ENCODE results near the gene DNMT3A. TPM values are rescaled to one million over a fixed set of nuclear protein-coding genes. Genes with fewer than 3 reads are reported as not detected.

DNMT3A gene
- total and polyA plus RNA-seq, 2 of the 8 experiments (the other 6 are each of a cell fraction or from before 2014, with no cell fraction given), result 33.6 to 178 TPM

GRCh38 chr2:25252291-25253152, 89.2 kb downstream of the DNMT3A start (continued):
- TF ChIP-seq SIN3A (conservative IDR thresholded peaks at IDR 0.05 in 1 of 2, IDR thresholded peaks at IDR 0.05 in 1 of 2; ENCODE audit: low read depth in 1 of 2, low read length in 2 of 2) (0 out of 4 replicates have a peak, but pooled peaks of 1 of the 2 experiments have one; percentile 29), BRCA1 (IDR thresholded peaks at IDR 0.05; ENCODE audit: low read depth, low read length) (no peak), SP2 (IDR thresholded peaks at IDR 0.05; ENCODE audit: low read length) (no peak), MAX (IDR thresholded peaks at IDR 0.05) (peak; percentile 29), TEAD4 (IDR thresholded peaks at IDR 0.05; ENCODE audit: low read depth, low read length) (no peak), TAF1 (IDR thresholded peaks at IDR 0.05; ENCODE audit: low read depth, low read length) (peak; percentile 35; the same call in 1 of the 2 replicates), RBBP5 (IDR thresholded peaks at IDR 0.05; ENCODE audit: borderline replicate concordance, low read depth, low read length) (no peak; the same call in 1 of the 2 replicates), MAFK (IDR thresholded peaks at IDR 0.05; ENCODE audit: low read depth, low read length) (no peak), POU5F1 (IDR thresholded peaks at IDR 0.05; ENCODE audit: low read depth, low read length) (no peak), USF2 (IDR thresholded peaks at IDR 0.05; ENCODE audit: low read length) (peak; percentile 83), SP1 (IDR thresholded peaks at IDR 0.05; ENCODE audit: low read depth, low read length) (no peak; the same call in 1 of the 2 replicates)
